Measurements from ENCODE around the gene NOVA2.

DNA sequence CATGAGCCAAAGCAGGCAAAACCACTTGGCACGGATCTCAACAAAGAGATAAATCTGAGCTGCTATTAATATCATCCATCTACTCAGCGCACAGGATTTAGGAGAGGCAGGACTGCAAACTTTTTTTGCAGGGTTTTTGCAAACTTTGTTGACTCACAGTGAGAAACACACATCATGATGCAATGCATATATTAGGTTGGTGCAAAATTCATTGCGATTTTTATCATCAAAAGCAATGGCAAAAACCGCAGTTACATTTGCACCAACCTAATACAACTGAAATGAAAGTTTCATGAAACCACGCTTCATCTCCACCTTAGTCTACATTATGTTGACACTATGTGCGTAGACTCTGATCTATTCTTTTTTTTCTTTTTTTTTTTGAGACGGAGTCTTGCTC, 4.5 kb upstream of the NOVA2 start:
- TF ChIP-seq POU2F2 (IDR thresholded peaks at IDR 0.05; ENCODE audit: low read depth, low read length) = no peak
- no peak for TF ChIP-seq POLR2AphosphoS5 (IDR thresholded peaks at IDR 0.05; ENCODE audit: low read depth, low read length)
